CD4-positive, alpha-beta T cell (primary cell): ENCODE results near the gene ORM1. TPM values are rescaled to one million over a fixed set of nuclear protein-coding genes. Genes with fewer than 3 reads are reported as not detected.
"Not testable (repeated sequence)": the region's sequence is repeated elsewhere in the genome, so short reads cannot be mapped to it uniquely, and the experiment has no call there.

Experiments
- ATAC-seq: fragments of 200-7000 bp; cut with Tn5 transposase; one replicate; pipeline ENCODE4 v1.10.0; 2022; ENCODE audit warnings: mild to moderate bottlenecking; ENCODE audit not compliant: poor library complexity
- CTCF ChIA-PET: fragments of 350-600 bp; sonication (Branson Sonifier 250); formaldehyde crosslinking; loops from one replicate; lab custom pipeline; 2021; ENCODE audit warnings: antibody characterized with exemption, inconsistent platforms; lab: Charles Lee
- POLR2A ChIA-PET: fragments of 350-600 bp; sonication (Branson Sonifier 250); formaldehyde crosslinking; loops from one replicate; lab custom pipeline; 2021; ENCODE audit warnings: antibody characterized with exemption, inconsistent platforms; lab: Charles Lee
- DNase-seq, 14 experiments: peaks; one replicate each; pipeline ENCODE4 v3.0.0-alpha.2; 2013 to 2020; ENCODE audit warnings: mixed read lengths in 2 of 14
- H3K27ac ChIP-seq, 2 donors: one replicate each; pipeline versions ENCODE4 v1.5.1 to v1.7.0; 2013; ENCODE audit warnings: low read length in 2 of 2, low read depth in 1 of 2, mild to moderate bottlenecking in 1 of 2
- H3K27me3 ChIP-seq, 2 experiments: 1 replicate in 1 of 2; 2 replicates in 1 of 2; pipeline versions ENCODE4 v1.6.1 to v1.7.0; 2013; ENCODE audit warnings: low read length in 2 of 2, control low read depth in 1 of 2, mild to moderate bottlenecking in 1 of 2, moderate library complexity in 1 of 2; ENCODE audit not compliant: insufficient read depth in 2 of 2, control insufficient read depth in 1 of 2
- H3K36me3 ChIP-seq: one replicate; pipeline ENCODE4 v1.6.1; 2013; ENCODE audit warnings: low read length, control low read depth; ENCODE audit not compliant: insufficient read depth
- H3K4me1 ChIP-seq: one replicate; pipeline ENCODE4 v1.6.1; 2013; ENCODE audit warnings: low read length, control low read depth; ENCODE audit not compliant: insufficient read depth
- H3K4me3 ChIP-seq: one replicate; pipeline ENCODE4 v1.5.1; 2013; ENCODE audit warnings: mild to moderate bottlenecking, low read length, moderate library complexity
- H3K9me3 ChIP-seq, 2 experiments: 1 replicate in 1 of 2; 2 replicates in 1 of 2; pipeline versions ENCODE4 v1.6.1 to v1.7.0; 2013; ENCODE audit warnings: low read length in 2 of 2, mild to moderate bottlenecking in 2 of 2, control low read depth in 1 of 2, moderate library complexity in 1 of 2; ENCODE audit not compliant: control insufficient read depth in 1 of 2, insufficient read depth in 1 of 2
- H3K27ac Mint-ChIP-seq: one replicate; pipeline ENCODE4 v1.8.0; 2020; ENCODE audit warnings: mixed read lengths
- H3K27me3 Mint-ChIP-seq: one replicate; pipeline ENCODE4 v1.8.0; 2021; ENCODE audit warnings: mixed read lengths
- H3K36me3 Mint-ChIP-seq: one replicate; pipeline ENCODE4 v1.8.0; 2021; ENCODE audit warnings: low read depth, mixed read lengths
- H3K4me1 Mint-ChIP-seq: one replicate; pipeline ENCODE4 v1.8.0; 2021; ENCODE audit warnings: low read depth, mixed read lengths
- H3K4me3 Mint-ChIP-seq: one replicate; pipeline ENCODE4 v1.8.0; 2020; ENCODE audit warnings: mild to moderate bottlenecking, mixed read lengths
- H3K9me3 Mint-ChIP-seq: one replicate; pipeline ENCODE4 v1.8.0; 2020; ENCODE audit warnings: mixed read lengths
- intact Hi-C, 2 experiments: fragments of 100-400 bp; cut with DNase I in 1 of 2; cut with micrococcal nuclease in 1 of 2; formaldehyde crosslinking; loops; one replicate each; pipeline versions ENCODE4 v1.15.1 to v1.9.0; 2023 to 2025; cut with DNase I, micrococcal nuclease
- total RNA-seq, 174 experiments: library from RNA in 2 of 174; stranded (reverse) in 2 of 174; gene quantifications; one replicate each; pipeline ENCODE4 v1.2.3 and lab custom pipeline; 2021 to 2026
- TF ChIP-seq, protein P1 (sequence below): fragments of 200-600 bp; IDR thresholded peaks from one replicate; pipeline ENCODE4 v1.8.0; 2022; ENCODE audit warnings: antibody characterized with exemption, mild to moderate bottlenecking

ORM1 gene
- total RNA-seq, 2 experiments from 2014 or later, result not detected

DNA sequence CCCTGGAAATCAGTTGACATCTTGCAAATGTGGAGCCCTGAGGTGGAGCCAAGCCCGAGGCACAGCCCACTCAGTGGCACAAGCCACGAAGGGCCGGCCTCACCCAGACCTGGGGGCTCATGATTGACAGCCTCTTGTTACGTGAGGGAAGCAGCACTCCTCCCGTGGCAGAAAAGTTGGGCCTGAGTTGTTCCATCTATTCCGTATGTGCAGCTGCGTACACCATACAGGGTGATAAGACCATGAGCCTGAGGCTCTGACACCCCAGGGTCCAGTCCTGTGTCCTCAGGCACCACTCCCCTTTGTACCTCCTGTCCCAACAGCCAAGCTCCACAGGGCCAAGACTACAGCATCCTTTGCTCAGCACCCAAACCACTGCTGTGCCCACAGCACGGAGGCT is 4.9 kb downstream of the ORM1 start:
- Mint-ChIP-seq H3K36me3 (no peaks in the 10 kb centered on the region), H3K27ac (no peak overlapping the region), H3K27me3 (no peaks in the 10 kb centered on the region), H3K4me1 (peaks cover 19% of the 10 kb centered on the region), H3K9me3 (no peaks in the 10 kb centered on the region), H3K4me3 (no peak overlapping the region)
- intact Hi-C loops, result no loop called here
- Histone ChIP-seq H3K27ac (no peak overlapping the region), H3K27me3 (no peaks in the 10 kb centered on the region), H3K4me3 (no peak overlapping the region), H3K9me3 (no peaks in the 10 kb centered on the region), H3K4me1 (peaks cover 9% of the 10 kb centered on the region), H3K36me3 (no peaks in the 10 kb centered on the region)
- ATAC-seq (no peak), DNase-seq (no peak)
- ChIA-PET POLR2A (no interaction called here), CTCF (no interaction called here)
- TF ChIP-seq, protein P1, sequence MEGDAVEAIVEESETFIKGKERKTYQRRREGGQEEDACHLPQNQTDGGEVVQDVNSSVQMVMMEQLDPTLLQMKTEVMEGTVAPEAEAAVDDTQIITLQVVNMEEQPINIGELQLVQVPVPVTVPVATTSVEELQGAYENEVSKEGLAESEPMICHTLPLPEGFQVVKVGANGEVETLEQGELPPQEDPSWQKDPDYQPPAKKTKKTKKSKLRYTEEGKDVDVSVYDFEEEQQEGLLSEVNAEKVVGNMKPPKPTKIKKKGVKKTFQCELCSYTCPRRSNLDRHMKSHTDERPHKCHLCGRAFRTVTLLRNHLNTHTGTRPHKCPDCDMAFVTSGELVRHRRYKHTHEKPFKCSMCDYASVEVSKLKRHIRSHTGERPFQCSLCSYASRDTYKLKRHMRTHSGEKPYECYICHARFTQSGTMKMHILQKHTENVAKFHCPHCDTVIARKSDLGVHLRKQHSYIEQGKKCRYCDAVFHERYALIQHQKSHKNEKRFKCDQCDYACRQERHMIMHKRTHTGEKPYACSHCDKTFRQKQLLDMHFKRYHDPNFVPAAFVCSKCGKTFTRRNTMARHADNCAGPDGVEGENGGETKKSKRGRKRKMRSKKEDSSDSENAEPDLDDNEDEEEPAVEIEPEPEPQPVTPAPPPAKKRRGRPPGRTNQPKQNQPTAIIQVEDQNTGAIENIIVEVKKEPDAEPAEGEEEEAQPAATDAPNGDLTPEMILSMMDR, result no peak

GRCh38 chr9:114328357-114328820 is 5.5 kb downstream of the ORM1 start:
- POLR2A ChIA-PET, intact Hi-C loops, H3K4me3 Mint-ChIP-seq, ATAC-seq, H3K27me3 ChIP-seq, H3K4me3 ChIP-seq, DNase-seq, H3K9me3 ChIP-seq, H3K36me3 ChIP-seq, CTCF ChIA-PET, H3K9me3 Mint-ChIP-seq, H3K27ac Mint-ChIP-seq, H3K36me3 Mint-ChIP-seq, H3K27me3 Mint-ChIP-seq, H3K4me1 ChIP-seq, H3K27ac ChIP-seq: not testable (repeated sequence)
- H3K4me1 Mint-ChIP-seq, result peaks cover 19% of the 10 kb centered on the region

DNA sequence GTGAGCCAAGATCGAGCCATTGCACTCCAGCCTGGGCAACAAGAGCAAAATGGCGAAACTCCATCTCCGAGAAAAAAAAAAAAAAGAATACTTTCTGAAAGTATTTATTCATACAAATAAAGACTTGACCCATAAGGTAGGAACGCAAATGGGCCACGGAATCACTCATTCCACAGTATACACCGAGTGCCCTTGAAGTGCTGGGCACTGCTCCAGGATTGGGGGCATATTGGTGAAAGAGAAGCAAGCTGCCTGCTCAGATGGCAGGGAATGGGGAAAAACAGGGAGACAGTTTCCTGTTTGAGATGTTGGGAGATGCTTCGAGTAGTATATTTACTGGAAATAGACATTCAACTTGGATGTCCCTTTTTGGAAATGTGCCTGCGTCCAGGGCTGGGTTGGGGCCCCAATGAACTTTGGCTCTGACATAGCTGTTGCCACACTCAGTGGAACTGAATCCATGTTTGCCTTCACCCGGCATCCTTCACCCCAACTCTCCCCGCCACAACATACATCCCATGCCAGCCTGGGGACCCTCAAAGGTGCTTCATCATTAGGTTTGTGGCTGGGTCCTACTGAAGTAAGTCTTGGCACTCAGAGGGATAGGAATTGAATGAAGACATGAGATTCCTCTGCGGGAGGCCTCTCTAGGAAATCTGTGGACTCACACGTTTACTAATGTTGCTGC is 6.2 kb downstream of the ORM1 start:
- H3K4me1 ChIP-seq, H3K36me3 Mint-ChIP-seq, CTCF ChIA-PET, H3K9me3 ChIP-seq, H3K36me3 ChIP-seq, H3K27ac ChIP-seq, H3K9me3 Mint-ChIP-seq, H3K27me3 Mint-ChIP-seq, H3K4me3 ChIP-seq, POLR2A ChIA-PET, H3K27me3 ChIP-seq, ATAC-seq, intact Hi-C loops, H3K4me3 Mint-ChIP-seq, H3K27ac Mint-ChIP-seq: not testable (repeated sequence)
- H3K4me1 Mint-ChIP-seq, result peaks cover 19% of the 10 kb centered on the region
- peak in 1 of 14 experiments; percentile 3 for DNase-seq

DNA sequence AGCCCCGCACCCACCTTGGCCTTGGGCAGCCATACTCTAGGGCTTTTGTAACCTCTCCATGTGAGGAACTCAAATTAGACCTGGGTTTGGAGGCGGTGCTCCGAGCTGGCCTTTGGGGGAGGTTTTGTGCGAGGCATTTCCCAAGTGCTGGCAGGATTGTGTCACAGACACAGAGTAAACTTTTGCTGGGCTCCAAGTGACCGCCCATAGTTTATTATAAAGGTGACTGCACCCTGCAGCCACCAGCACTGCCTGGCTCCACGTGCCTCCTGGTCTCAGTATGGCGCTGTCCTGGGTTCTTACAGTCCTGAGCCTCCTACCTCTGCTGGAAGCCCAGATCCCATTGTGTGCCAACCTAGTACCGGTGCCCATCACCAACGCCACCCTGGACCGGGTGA is 6.7 kb downstream of the ORM1 start, which contains the start of gene ORM2:
Gene ORM2, plus strand, starts transcription at position 245 of the 398 bp plus-strand sequence. Its CDS starts 36 bp downstream, at position 281.
- peaks cover 19% of the 10 kb centered on the region for H3K4me1 Mint-ChIP-seq
- H3K36me3 Mint-ChIP-seq, H3K27ac ChIP-seq, H3K27me3 Mint-ChIP-seq, ATAC-seq, intact Hi-C loops, H3K4me3 Mint-ChIP-seq, H3K9me3 Mint-ChIP-seq, H3K4me3 ChIP-seq, H3K9me3 ChIP-seq, H3K4me1 ChIP-seq, H3K27me3 ChIP-seq, POLR2A ChIA-PET, H3K36me3 ChIP-seq, CTCF ChIA-PET, DNase-seq: not testable (repeated sequence)
- peak within 1 kb of the TSS; percentile 68 for H3K27ac Mint-ChIP-seq
